ENCODE results near the gene DDIAS.
"Not testable (repeated sequence)": the region's sequence is repeated elsewhere in the genome, so short reads cannot be mapped to it uniquely, and the experiment has no call there.

The DDIAS gene

GRCh38 chr11:82922396-82923173 is 21.0 kb downstream of the DDIAS start:
- DNase-seq (ENCODE audit: low spot score): not testable (repeated sequence)

GRCh38 chr11:82924522-82925224 is 23.1 kb downstream of the DDIAS start:
- no peak for DNase-seq (ENCODE audit: low spot score)

- peak; percentile 28 for DNase-seq (ENCODE audit: low spot score)
Observed at GRCh38 chr11:82927264-82927880, 25.8 kb downstream of the DDIAS start.

- DNase-seq (ENCODE audit: low spot score): no peak
Observed at GRCh38 chr11:82929121-82929520, 27.6 kb downstream of the DDIAS start.

GRCh38 chr11:82930229-82930628 is 28.7 kb downstream of the DDIAS start:
- DNase-seq (ENCODE audit: low spot score): no peak

GRCh38 chr11:82930734-82931133 is 29.2 kb downstream of the DDIAS start:
- no peak for DNase-seq (ENCODE audit: low spot score)

GRCh38 chr11:82932564-82932963 is 31.0 kb downstream of the DDIAS start:
- no peak for DNase-seq (ENCODE audit: low spot score)

- no peak for DNase-seq (ENCODE audit: low spot score)
Observed at GRCh38 chr11:82936261-82936660, 34.7 kb downstream of the DDIAS start.

GRCh38 chr11:82937554-82937953 is 36.0 kb downstream of the DDIAS start:
- DNase-seq (ENCODE audit: low spot score): no peak

GRCh38 chr11:82939456-82939855 is 37.9 kb downstream of the DDIAS start:
- DNase-seq (ENCODE audit: low spot score): no peak

GRCh38 chr11:82942376-82942775 is 40.8 kb downstream of the DDIAS start:
- DNase-seq (ENCODE audit: low spot score): no peak

- DNase-seq (ENCODE audit: low spot score): not testable (repeated sequence)
Observed at GRCh38 chr11:82943430-82943829, 41.9 kb downstream of the DDIAS start.

- DNase-seq (ENCODE audit: low spot score): no peak
Observed at GRCh38 chr11:82944198-82944597, 42.7 kb downstream of the DDIAS start.

- DNase-seq (ENCODE audit: low spot score): not testable (repeated sequence)
Observed at GRCh38 chr11:82945041-82945440, 43.5 kb downstream of the DDIAS start.

- DNase-seq (ENCODE audit: low spot score): no peak
Observed at GRCh38 chr11:82945682-82946081, 44.1 kb downstream of the DDIAS start.

GRCh38 chr11:82949352-82949751 is 47.8 kb downstream of the DDIAS start:
- no peak for DNase-seq (ENCODE audit: low spot score)

- DNase-seq (ENCODE audit: low spot score): not testable (repeated sequence)
Observed at GRCh38 chr11:82950502-82950901, 49.0 kb downstream of the DDIAS start.

- not testable (repeated sequence) for DNase-seq (ENCODE audit: low spot score)
Observed at GRCh38 chr11:82955736-82956453, 54.4 kb downstream of the DDIAS start.

GRCh38 chr11:82959987-82960778 is 58.6 kb downstream of the DDIAS start:
- no peak for DNase-seq (ENCODE audit: low spot score)

GRCh38 chr11:82960779-82961143 is 59.2 kb downstream of the DDIAS start:
- no peak for DNase-seq (ENCODE audit: low spot score)

GRCh38 chr11:82962021-82962420 is 60.5 kb downstream of the DDIAS start:
- not testable (repeated sequence) for DNase-seq (ENCODE audit: low spot score)

GRCh38 chr11:82967381-82967780 is 65.8 kb downstream of the DDIAS start:
- no peak for DNase-seq (ENCODE audit: low spot score)

Data from HuH-7.5 (cell line).